Endothelial cell of umbilical vein (primary cell): ENCODE measurements around the gene ARHGAP10.

Source experiments
- EZH2 ChIP-seq: IDR thresholded peaks from 2 replicates; pipeline ENCODE4 v1.6.1; 2012; ENCODE audit warnings: borderline replicate concordance, low read depth, mild to moderate bottlenecking, moderate library complexity, low read length, inconsistent platforms; ENCODE audit not compliant: severe bottlenecking
- FOS ChIP-seq: IDR thresholded peaks from 2 replicates; pipeline ENCODE4 v1.6.1; 2011; ENCODE audit warnings: mild to moderate bottlenecking, low read length, moderate library complexity, borderline replicate concordance; ENCODE audit not compliant: insufficient read depth
- GATA2 ChIP-seq: IDR thresholded peaks from 2 replicates; pipeline ENCODE4 v1.7.0; 2011; ENCODE audit warnings: low read depth, mild to moderate bottlenecking, moderate library complexity, mixed read lengths, low read length; ENCODE audit not compliant: insufficient read length, insufficient read depth
- POLR2AphosphoS5 ChIP-seq: IDR thresholded peaks from 2 replicates; pipeline ENCODE4 v1.6.1; 2012; ENCODE audit warnings: low read depth, mild to moderate bottlenecking, control low read depth, low read length, moderate library complexity; ENCODE audit not compliant: insufficient read depth
- TF ChIP-seq, protein P1 (sequence below), 2 donors: IDR thresholded peaks; 1 replicate in 1 of 2; 2 replicates in 1 of 2; pipeline ENCODE4 v1.5.1; 2011; ENCODE audit warnings: low read length in 2 of 2, mild to moderate bottlenecking in 2 of 2, moderate library complexity in 2 of 2, control low read depth in 1 of 2, inconsistent platforms in 1 of 2, low read depth in 1 of 2; ENCODE audit not compliant: insufficient read depth in 1 of 2; ENCODE audit errors: extremely low read depth in 1 of 2

- no peak for TF ChIP-seq EZH2
- no peak for TF ChIP-seq FOS
- TF ChIP-seq, protein P1, sequence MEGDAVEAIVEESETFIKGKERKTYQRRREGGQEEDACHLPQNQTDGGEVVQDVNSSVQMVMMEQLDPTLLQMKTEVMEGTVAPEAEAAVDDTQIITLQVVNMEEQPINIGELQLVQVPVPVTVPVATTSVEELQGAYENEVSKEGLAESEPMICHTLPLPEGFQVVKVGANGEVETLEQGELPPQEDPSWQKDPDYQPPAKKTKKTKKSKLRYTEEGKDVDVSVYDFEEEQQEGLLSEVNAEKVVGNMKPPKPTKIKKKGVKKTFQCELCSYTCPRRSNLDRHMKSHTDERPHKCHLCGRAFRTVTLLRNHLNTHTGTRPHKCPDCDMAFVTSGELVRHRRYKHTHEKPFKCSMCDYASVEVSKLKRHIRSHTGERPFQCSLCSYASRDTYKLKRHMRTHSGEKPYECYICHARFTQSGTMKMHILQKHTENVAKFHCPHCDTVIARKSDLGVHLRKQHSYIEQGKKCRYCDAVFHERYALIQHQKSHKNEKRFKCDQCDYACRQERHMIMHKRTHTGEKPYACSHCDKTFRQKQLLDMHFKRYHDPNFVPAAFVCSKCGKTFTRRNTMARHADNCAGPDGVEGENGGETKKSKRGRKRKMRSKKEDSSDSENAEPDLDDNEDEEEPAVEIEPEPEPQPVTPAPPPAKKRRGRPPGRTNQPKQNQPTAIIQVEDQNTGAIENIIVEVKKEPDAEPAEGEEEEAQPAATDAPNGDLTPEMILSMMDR (IDR thresholded peaks at IDR 0.05; ENCODE audit: extremely low read depth in 1 of 2, insufficient read depth in 1 of 2, low read depth in 1 of 2, low read length in 2 of 2): no peak
- TF ChIP-seq GATA2: no peak
- no peak for TF ChIP-seq POLR2AphosphoS5
Measured at GRCh38 chr4:147864607-147865006, 132.7 kb downstream of the ARHGAP10 start.
